NCI-H524 treated with DMSO at 0.1 percent for 48 hours (cell line): ENCODE results near the gene ATMIN.
A peak's percentile ranks its signal among the peaks of the same experiment; 100 is the strongest.

Source experiments
- DNase-seq: peaks from one replicate; lab custom pipeline; 2025; lab: John Stamatoyannopoulos, UW

Gene ATMIN

DNA sequence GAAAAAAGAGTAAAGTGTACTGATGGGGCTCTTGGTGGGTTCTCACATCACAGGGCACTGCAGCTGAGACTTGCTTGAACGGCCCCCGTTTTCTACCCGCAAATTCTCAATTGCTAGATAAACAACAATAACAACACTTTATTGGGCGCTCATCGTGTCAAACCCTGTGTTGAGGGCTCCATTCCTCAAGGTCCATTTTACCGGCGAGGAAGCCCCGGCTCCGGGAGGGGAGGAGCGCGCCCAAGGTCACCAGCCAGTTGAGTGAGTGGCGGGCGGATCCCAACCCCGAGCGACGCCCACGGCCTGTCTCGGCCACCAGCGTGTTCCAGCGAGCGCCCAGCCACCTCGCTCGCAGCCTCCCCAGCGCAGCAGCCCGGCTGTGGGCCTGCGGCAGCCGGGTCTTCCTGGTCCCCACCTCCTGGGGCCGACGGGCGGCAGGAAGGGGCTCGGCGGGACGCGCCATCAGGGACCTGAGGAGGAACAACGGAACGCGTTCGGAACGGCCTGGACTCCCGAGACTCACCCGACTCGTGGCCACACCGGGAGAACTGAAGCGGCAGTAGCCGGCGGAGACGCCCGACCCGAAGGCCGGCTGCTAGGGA is 29.3 kb upstream of the ATMIN start:
- no peak for DNase-seq

GRCh38 chr16:81006813-81007695 is 28.6 kb upstream of the ATMIN start, which contains the start of the genes CENPN and CMC2:
CENPN (plus strand) TSS chr16:81007214; CDS start chr16:81011940, 4,726 bp downstream.
CMC2 (minus strand) TSS chr16:81006885; CDS start chr16:80997394, 9,491 bp downstream.
- DNase-seq: peak; percentile 74

GRCh38 chr16:81008505-81008789 is 27.2 kb upstream of the ATMIN start:
- no peak for DNase-seq

- no peak for DNase-seq
These were observed 22.7 kb upstream of the ATMIN start for GRCh38 chr16:81012974-81013373.

GRCh38 chr16:81014672-81015071 is 21.0 kb upstream of the ATMIN start:
- no peak for DNase-seq

GRCh38 chr16:81018496-81018895 is 17.1 kb upstream of the ATMIN start:
- DNase-seq: no peak

- no peak for DNase-seq
These were observed 9.2 kb upstream of the ATMIN start for GRCh38 chr16:81026429-81026828.

DNA sequence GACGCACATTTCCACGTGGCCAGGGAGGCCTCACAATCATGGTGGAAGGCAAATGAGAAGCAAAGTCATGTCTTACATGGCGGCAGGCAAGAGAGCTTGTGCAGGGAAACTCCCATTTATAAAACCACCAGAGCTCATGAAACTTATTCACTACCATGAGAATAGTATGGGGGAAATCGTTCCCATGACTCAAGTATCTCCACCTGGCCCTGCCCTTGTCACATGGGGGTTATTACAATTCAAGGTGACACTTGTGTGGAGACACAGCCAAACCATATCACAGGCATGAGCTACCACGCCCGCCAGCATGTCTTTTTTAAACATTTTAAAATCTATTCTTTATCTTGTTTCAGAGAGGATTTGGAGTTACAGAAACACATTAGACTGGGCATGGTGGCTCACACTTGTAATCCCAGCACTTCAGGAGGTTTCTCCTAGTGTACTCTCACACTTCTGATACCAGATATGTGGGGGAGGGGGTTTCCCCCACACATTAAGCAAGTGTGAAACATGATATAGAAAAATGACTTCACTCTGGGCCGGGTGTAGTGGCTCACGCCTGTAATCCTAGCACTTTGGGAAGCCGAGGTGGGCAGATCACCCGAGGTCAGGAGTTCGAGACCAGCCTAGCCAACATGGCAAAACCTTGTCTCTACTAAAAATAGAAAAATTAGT is 5.6 kb upstream of the ATMIN start:
- no peak for DNase-seq

GRCh38 chr16:81035975-81036750 is 521 bp downstream of the ATMIN start:
- DNase-seq: no peak

- DNase-seq: no peak
These were observed 1.2 kb downstream of the ATMIN start for GRCh38 chr16:81036751-81037350.

DNA sequence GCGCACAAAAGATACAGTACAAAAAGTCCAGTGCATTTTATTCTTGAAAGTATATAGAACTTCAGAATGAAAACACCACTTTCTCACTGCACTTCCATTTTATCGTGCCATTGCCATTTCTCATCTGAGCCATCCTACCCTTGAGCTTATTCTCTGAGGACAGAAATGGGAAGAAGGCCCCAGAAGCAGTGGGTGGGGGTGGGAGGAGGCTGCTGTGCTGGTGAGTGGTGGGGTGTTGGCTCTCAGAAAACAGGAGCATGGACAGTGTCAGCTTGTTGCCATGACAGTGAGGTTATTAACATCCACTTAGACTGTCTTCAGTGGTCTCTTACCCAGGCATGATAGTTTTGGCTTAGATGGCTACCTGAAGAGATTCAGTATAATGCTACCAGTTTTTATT is 4.5 kb downstream of the ATMIN start:
- DNase-seq: no peak

DNA sequence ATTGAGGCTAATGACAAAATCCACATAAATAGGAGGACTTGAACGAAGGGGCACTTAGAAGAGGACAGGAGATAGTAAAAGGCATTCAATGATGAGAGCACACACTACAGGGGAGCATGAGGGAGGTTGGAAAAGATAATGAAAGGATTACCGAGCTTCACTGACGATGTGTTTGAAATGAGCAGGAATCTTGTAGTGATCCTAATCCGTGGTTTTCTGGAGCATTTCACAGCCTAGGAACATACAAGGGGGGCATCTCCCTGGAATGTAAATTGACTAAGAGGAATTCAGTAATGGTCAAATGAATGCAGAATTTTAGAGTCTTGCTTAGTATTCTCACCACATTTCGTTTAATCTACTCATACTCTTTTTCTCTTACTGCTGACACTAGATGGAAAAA is 5.2 kb downstream of the ATMIN start:
- no peak for DNase-seq

GRCh38 chr16:81041696-81042095 is 6.1 kb downstream of the ATMIN start:
- DNase-seq: no peak

DNA sequence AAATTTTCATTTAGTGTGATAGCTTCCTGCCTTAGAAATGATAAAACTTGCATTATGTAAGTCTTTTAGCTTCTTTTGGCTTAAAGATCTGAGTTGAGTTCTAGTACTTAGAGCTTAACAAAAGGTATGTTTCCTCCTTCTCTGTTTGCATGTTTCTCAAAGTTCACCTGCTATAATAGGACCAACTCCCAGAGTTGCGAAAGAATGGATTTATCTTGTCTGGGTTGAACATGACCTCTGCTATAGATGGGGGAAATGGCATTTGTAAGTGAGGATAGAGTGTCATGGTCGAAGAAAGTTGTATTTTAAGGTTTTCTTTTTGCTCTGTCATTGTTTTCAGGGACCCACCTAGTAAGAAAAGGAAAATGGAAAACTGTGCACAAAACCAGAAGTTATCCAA is 7.2 kb downstream of the ATMIN start:
- DNase-seq: no peak

- no peak for DNase-seq
These were observed 18.1 kb downstream of the ATMIN start for GRCh38 chr16:81053761-81054160.

GRCh38 chr16:81060576-81061306 is 25.1 kb downstream of the ATMIN start:
- DNase-seq: no peak

- DNase-seq: no peak
These were observed 25.6 kb downstream of the ATMIN start for GRCh38 chr16:81061307-81061640.

GRCh38 chr16:81061871-81062608 is 26.4 kb downstream of the ATMIN start:
- DNase-seq: no peak

DNA sequence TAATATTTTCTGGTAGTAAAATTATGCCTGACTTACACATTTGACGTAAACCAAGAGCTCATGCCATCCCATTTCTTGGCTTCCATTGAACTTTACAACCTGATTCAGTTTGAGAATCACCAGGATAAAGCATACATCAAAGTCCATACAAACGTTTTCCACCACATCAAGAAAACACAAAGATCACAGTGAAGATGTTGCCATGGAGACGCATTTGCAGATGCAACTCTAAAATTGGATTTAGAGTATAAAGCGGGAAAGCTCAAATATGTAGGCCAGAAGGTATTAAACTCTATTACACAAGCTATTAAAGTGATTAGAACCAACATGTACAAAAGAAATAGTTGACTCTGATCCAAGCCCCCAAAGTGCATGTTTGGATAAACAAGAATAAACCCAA is 31.0 kb downstream of the ATMIN start:
- no peak for DNase-seq

GRCh38 chr16:81067166-81067565 is 31.5 kb downstream of the ATMIN start:
- DNase-seq: no peak

- no peak for DNase-seq
These were observed 33.4 kb downstream of the ATMIN start for GRCh38 chr16:81069063-81069462.
